H1 (cell line): ENCODE results near the gene TMED4. TPM values are rescaled to one million over a fixed set of nuclear protein-coding genes. Genes with fewer than 3 reads are reported as not detected.

Experiments
- CTCF ChIA-PET: fragments of 300-600 bp; sonication (Branson Sonifier 250); formaldehyde crosslinking; loops from one replicate; lab custom pipeline; 2021; ENCODE audit not compliant: partially characterized antibody; lab: Charles Lee
- POLR2A ChIA-PET: fragments of 300-600 bp; sonication (Branson Sonifier 250); formaldehyde crosslinking; loops from one replicate; lab custom pipeline; 2021; ENCODE audit warnings: inconsistent platforms; ENCODE audit not compliant: partially characterized antibody; lab: Charles Lee
- DNase-seq, 2 experiments: peaks; one replicate each; pipeline versions ENCODE4 v3.0.0 to v3.0.0-alpha.2; 2010 to 2022; ENCODE audit warnings: low spot score in 2 of 2, low read depth in 1 of 2, mixed read lengths in 1 of 2
- FAIRE-seq: peaks from 2 replicates; lab custom pipeline; 2011; peaks lifted over from hg19 to GRCh38; lab: Jason Lieb, UNC
- H2AFZ ChIP-seq: 2 replicates; pipeline ENCODE4 v1.8.1; 2012; ENCODE audit warnings: low read length, inconsistent platforms
- H2AK5ac ChIP-seq: 2 replicates; pipeline ENCODE4 v1.6.1; 2013; ENCODE audit warnings: low read depth, low read length
- H2BK120ac ChIP-seq: replicated peaks from 2 replicates; pipeline ENCODE3; 2013; ENCODE audit warnings: low read depth, low read length, inconsistent platforms
- H2BK12ac ChIP-seq: 2 replicates; pipeline ENCODE4 v1.6.1; 2013; ENCODE audit warnings: low read depth, low read length
- H2BK15ac ChIP-seq: 2 replicates; pipeline ENCODE4 v1.6.1; 2013; ENCODE audit warnings: low read length
- H2BK20ac ChIP-seq: 2 replicates; pipeline ENCODE4 v1.6.1; 2013; ENCODE audit warnings: low read length
- H2BK5ac ChIP-seq: 2 replicates; pipeline ENCODE4 v1.6.1; 2013; ENCODE audit warnings: low read depth, low read length
- H3K14ac ChIP-seq: 2 replicates; pipeline ENCODE4 v1.6.1; 2013; ENCODE audit warnings: inconsistent platforms; ENCODE audit not compliant: insufficient read length
- H3K18ac ChIP-seq: 2 replicates; pipeline ENCODE4 v1.6.1; 2013; ENCODE audit warnings: low read length; ENCODE audit errors: extremely low read depth
- H3K23ac ChIP-seq: 2 replicates; pipeline ENCODE4 v1.6.1; 2013; ENCODE audit warnings: inconsistent platforms; ENCODE audit not compliant: insufficient read length
- H3K23me2 ChIP-seq: 2 replicates; pipeline ENCODE4 v1.6.1; 2013; ENCODE audit warnings: low read depth, low read length
- H3K27ac ChIP-seq: 2 replicates; pipeline ENCODE4 v1.6.1; 2011; ENCODE audit warnings: low read depth, low read length, inconsistent platforms
- H3K27me3 ChIP-seq, 4 experiments: replicated peaks in 1 of 4; 1 replicate in 1 of 4; 2 replicates in 3 of 4; pipeline versions ENCODE4 v1.6.1 to v1.8.1; 2011 to 2013; ENCODE audit warnings: low read length in 3 of 4, mild to moderate bottlenecking in 3 of 4, inconsistent platforms in 2 of 4, mixed read lengths in 2 of 4, moderate library complexity in 1 of 4; ENCODE audit not compliant: control insufficient read depth in 3 of 4, insufficient read depth in 3 of 4; ENCODE audit errors: extremely low read depth in 1 of 4
- H3K36me3 ChIP-seq, 4 experiments: 2 replicates each; pipeline versions ENCODE4 v1.6.1 to v1.8.1; 2011 to 2013; ENCODE audit warnings: mild to moderate bottlenecking in 4 of 4, low read length in 3 of 4, moderate library complexity in 2 of 4, control low read depth in 1 of 4, inconsistent platforms in 1 of 4; ENCODE audit not compliant: insufficient read depth in 4 of 4, control insufficient read depth in 2 of 4
- H3K4ac ChIP-seq: replicated peaks from 2 replicates; pipeline ENCODE3; 2013; ENCODE audit warnings: low read length, low read depth, mixed read lengths, inconsistent platforms; ENCODE audit not compliant: insufficient read length
- H3K4me1 ChIP-seq, 4 experiments: replicated peaks in 1 of 4; 1 replicate in 1 of 4; 2 replicates in 3 of 4; pipeline versions ENCODE4 v1.6.1 to v1.8.1; 2011 to 2013; ENCODE audit warnings: low read length in 3 of 4, inconsistent platforms in 2 of 4, mixed read lengths in 1 of 4; ENCODE audit not compliant: insufficient read depth in 4 of 4, control insufficient read depth in 3 of 4
- H3K4me2 ChIP-seq, 2 experiments: 2 replicates each; pipeline versions ENCODE4 v1.6.1 to v1.8.1; 2011 to 2013; ENCODE audit warnings: low read depth in 2 of 2, low read length in 2 of 2, control low read depth in 1 of 2, inconsistent platforms in 1 of 2, mild to moderate bottlenecking in 1 of 2; ENCODE audit not compliant: insufficient read depth in 1 of 2
- H3K4me3 ChIP-seq, 4 experiments: fragments of 200-600, 300-600 bp in 1 of 4; sonication (generic), shearing (Covaris generic), sonication (Bioruptor Twin) in 1 of 4; 2 replicates each; pipeline versions ENCODE4 v1.5.1 to v1.8.1; 2011 to 2016; ENCODE audit warnings: low read length in 4 of 4, low read depth in 3 of 4, control low read depth in 2 of 4, inconsistent platforms in 2 of 4, mild to moderate bottlenecking in 2 of 4, mixed read lengths in 1 of 4, moderate library complexity in 1 of 4; ENCODE audit not compliant: insufficient read depth in 2 of 4; ENCODE audit errors: extremely low read depth in 1 of 4
- H3K56ac ChIP-seq: replicated peaks from 2 replicates; pipeline ENCODE3; 2013; ENCODE audit warnings: low read depth, mild to moderate bottlenecking, mixed read lengths, low read length, inconsistent platforms; ENCODE audit not compliant: insufficient read length
- H3K79me1 ChIP-seq: 2 replicates; pipeline ENCODE4 v1.6.1; 2013; ENCODE audit warnings: low read depth, low read length, control low read depth
- H3K79me2 ChIP-seq, 2 experiments: 2 replicates each; pipeline versions ENCODE4 v1.6.1 to v1.8.1; 2012 to 2013; ENCODE audit warnings: low read length in 2 of 2, mild to moderate bottlenecking in 2 of 2, inconsistent platforms in 1 of 2; ENCODE audit not compliant: insufficient read depth in 2 of 2, control insufficient read depth in 1 of 2
- H3K9ac ChIP-seq, 4 experiments: replicated peaks in 1 of 4; 1 replicate in 1 of 4; 2 replicates in 3 of 4; pipeline versions ENCODE4 v1.6.1 to v1.8.1; 2011 to 2013; ENCODE audit warnings: low read depth in 3 of 4, low read length in 3 of 4, control low read depth in 2 of 4, mild to moderate bottlenecking in 2 of 4, moderate library complexity in 2 of 4, inconsistent platforms in 1 of 4; ENCODE audit errors: extremely low read depth in 1 of 4
- H3K9me3 ChIP-seq, 2 experiments: 2 replicates each; pipeline versions ENCODE4 v1.6.1 to v1.8.1; 2012 to 2013; ENCODE audit warnings: mild to moderate bottlenecking in 2 of 2, moderate library complexity in 2 of 2, control low read depth in 1 of 2, inconsistent platforms in 1 of 2, low read depth in 1 of 2, low read length in 1 of 2, mixed read lengths in 1 of 2; ENCODE audit not compliant: insufficient read depth in 2 of 2
- H4K20me1 ChIP-seq, 2 experiments: replicated peaks in 1 of 2; 2 replicates each; pipeline versions ENCODE3 to v1.8.1; 2011 to 2013; ENCODE audit warnings: inconsistent platforms in 2 of 2, low read length in 2 of 2, mild to moderate bottlenecking in 1 of 2; ENCODE audit not compliant: insufficient read depth in 2 of 2, control insufficient read depth in 1 of 2
- H4K5ac ChIP-seq: 2 replicates; pipeline ENCODE4 v1.6.1; 2013; ENCODE audit warnings: low read length, low read depth, mixed read lengths, inconsistent platforms; ENCODE audit not compliant: insufficient read length
- H4K8ac ChIP-seq: 2 replicates; pipeline ENCODE4 v1.8.0; 2013; ENCODE audit warnings: mild to moderate bottlenecking, moderate library complexity, low read length, inconsistent platforms; ENCODE audit not compliant: insufficient read depth; ENCODE audit errors: extremely low read depth
- H4K91ac ChIP-seq: replicated peaks from 2 replicates; pipeline ENCODE3; 2013; ENCODE audit warnings: low read length, mixed read lengths, inconsistent platforms; ENCODE audit not compliant: insufficient read length
- CEBPB ChIP-seq: IDR thresholded peaks from 2 replicates; pipeline ENCODE4 v1.6.1; 2012; ENCODE audit warnings: low read depth, low read length
- CHD1 ChIP-seq: IDR thresholded peaks from 2 replicates; pipeline ENCODE4 v1.6.1; 2012; ENCODE audit warnings: low read depth, low read length, improper control_type of control experiment
- FOSL1 ChIP-seq: IDR thresholded peaks from 2 replicates; pipeline ENCODE4 v1.6.1; 2011; ENCODE audit warnings: mild to moderate bottlenecking, low read depth, low read length, moderate library complexity; ENCODE audit not compliant: insufficient read depth
- JUND ChIP-seq: IDR thresholded peaks from 2 replicates; pipeline ENCODE4 v1.6.1; 2011; ENCODE audit warnings: mild to moderate bottlenecking, improper control_type of control experiment, low read length
- KDM1A ChIP-seq: fragments of 200-600, 300-600 bp; sonication (generic); IDR thresholded peaks from 2 replicates; pipeline ENCODE4 v1.7.1; 2016; ENCODE audit warnings: mild to moderate bottlenecking, low read length, borderline replicate concordance
- NANOG ChIP-seq: IDR thresholded peaks from 2 replicates; pipeline ENCODE4 v1.6.1; 2011; ENCODE audit warnings: low read length, low read depth, mild to moderate bottlenecking, inconsistent platforms; ENCODE audit not compliant: insufficient read depth, poor library complexity, severe bottlenecking
- RXRA ChIP-seq: IDR thresholded peaks from 2 replicates; pipeline ENCODE4 v1.6.1; 2011; ENCODE audit warnings: low read depth, mild to moderate bottlenecking, low read length, moderate library complexity; ENCODE audit not compliant: insufficient read depth
- SP4 ChIP-seq: IDR thresholded peaks from 2 replicates; pipeline ENCODE4 v1.6.1; 2012; ENCODE audit warnings: low read length, inconsistent platforms
- SRF ChIP-seq: IDR thresholded peaks from 2 replicates; pipeline ENCODE4 v1.6.1; 2011; ENCODE audit warnings: mild to moderate bottlenecking, low read depth, low read length, moderate library complexity
- TBP ChIP-seq: IDR thresholded peaks from 2 replicates; pipeline ENCODE4 v1.6.1; 2011; ENCODE audit warnings: low read depth, low read length, improper control_type of control experiment
- WGBS, 2 experiments: shearing (Covaris generic) in 1 of 2; methylation state at CpG; one replicate each; pipeline versions ENCODE4 v1.1.6 to v1.1.7; 2013 to 2015; ENCODE audit warnings: low lambda C conversion rate in 2 of 2, mixed read lengths in 2 of 2, inconsistent platforms in 1 of 2, low coverage in 1 of 2, missing lambda C conversion rate in 1 of 2; ENCODE audit not compliant: insufficient replicate concordance in 2 of 2, insufficient coverage in 1 of 2, insufficient read length in 1 of 2; ENCODE audit errors: extremely low coverage in 1 of 2, missing lambda C conversion rate in 1 of 2; 5-methylcytosine and 5-hydroxymethylcytosine counted together
- polyA plus RNA-seq, 7 experiments: library from polyadenylated mRNA; depleted of rRNA in 3 of 7; stranded (reverse) in 5 of 7; unstranded in 2 of 7; fragments of >200 nt in 5 of 7; fragments of 200-250 nt in 2 of 7; gene quantifications; 1 replicate in 5 of 7; 2 replicates in 1 of 7; 4 replicates in 1 of 7; pipeline versions ENCODE4 v1.2.1 to v1.2.3, GENCODE V29; 2011 to 2013; ENCODE audit warnings: missing spikeins in 2 of 7, mixed read lengths in 2 of 7
- total RNA-seq: library from RNA; stranded (reverse); fragmentation: NEBNext Ultra II Directional; extraction: Animal tissue kit (Norgen Biotek cat#: 25700); gene quantifications from 2 replicates; pipeline ENCODE4 v1.2.1, GENCODE V29; 2021
- TF ChIP-seq, protein P1 (sequence below): IDR thresholded peaks from 2 replicates; pipeline ENCODE4 v1.6.1; 2011; ENCODE audit warnings: low read length, improper control_type of control experiment
- TF ChIP-seq, protein P2 (sequence below): IDR thresholded peaks from 2 replicates; pipeline ENCODE4 v1.6.1; 2012; ENCODE audit warnings: inconsistent platforms
- TF ChIP-seq, protein P3 (sequence below): IDR thresholded peaks from 2 replicates; pipeline ENCODE4 v1.6.1; 2012; ENCODE audit warnings: inconsistent platforms

TMED4 gene
- total and polyA plus RNA-seq, 2 of the 8 experiments (the other 6 are each of a cell fraction or from before 2014, with no cell fraction given) = 44.9 to 76.7 TPM

DNA sequence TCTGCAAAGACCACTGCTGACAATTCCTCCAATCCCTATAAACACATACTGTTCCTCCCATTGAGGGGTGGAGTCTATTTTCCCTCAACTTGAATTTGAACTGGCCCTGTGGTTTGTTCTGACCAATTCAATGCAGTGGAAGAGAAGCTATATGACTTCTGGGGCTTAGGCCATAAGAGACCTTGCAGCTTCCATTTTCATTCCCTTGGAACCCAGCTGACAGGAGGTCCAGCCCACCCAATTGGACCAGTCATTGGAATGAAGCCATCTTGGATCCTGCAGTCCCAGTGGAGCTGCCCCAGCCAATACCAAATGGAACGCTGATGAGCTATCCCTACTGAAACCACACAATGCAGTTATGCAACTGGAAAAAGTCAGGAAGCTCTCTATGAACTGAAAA, 8.9 kb upstream of the TMED4 start:
- Histone ChIP-seq H3K4ac (no peak overlapping the region), H3K18ac (no peak overlapping the region), H3K27ac (no peak overlapping the region), H2BK120ac (no peak overlapping the region), H3K4me1 (no peaks in the 10 kb centered on the region), H2BK20ac (no peak overlapping the region), H4K20me1 (no peaks in the 10 kb centered on the region), H2BK12ac (no peak overlapping the region), H3K4me3 (no peak overlapping the region), H3K27me3 (no peaks in the 10 kb centered on the region), H4K5ac (no peak overlapping the region), H4K91ac (no peak overlapping the region), H3K4me2 (no peak overlapping the region), H3K56ac (no peak overlapping the region), H3K23me2 (no peaks in the 10 kb centered on the region; the same call in 1 of the 2 replicates), H4K8ac (no peak overlapping the region), H2AK5ac (no peak overlapping the region), H3K36me3 (no peaks in the 10 kb centered on the region), H2BK5ac (no peak overlapping the region), H3K23ac (no peak overlapping the region), H3K9ac (no peak overlapping the region), H2BK15ac (no peak overlapping the region), H3K14ac (no peak overlapping the region), H3K79me1 (no peaks in the 10 kb centered on the region), H3K9me3 (no peaks in the 10 kb centered on the region), H3K79me2 (no peaks in the 10 kb centered on the region), H2AFZ (0 out of 2 replicates have a peak overlapping the region, but pooled peaks have one; percentile 51)
- ChIA-PET CTCF (interaction anchor here (1.1 to 1.4 kb wide), 3 partner anchors 9 to 261 kb away, joined by 3 to 4 read pairs (median 4); no protein-coding TSS in a partner anchor), POLR2A (interaction anchor here (1.3 to 1.4 kb wide), 3 partner anchors 9 to 257 kb away, joined by 4 to 9 read pairs (median 5); partner anchors contain the start of genes DDX56, H2AZ2 and TMED4)
- WGBS, 2 experiments = 100% methylated on average over 1 of the region's 1 CpG; no CpG with 5 or more reads in 1 of the 2 experiments
- DNase-seq (no peak), FAIRE-seq (no peak)
- TF ChIP-seq JUND = no peak
- TF ChIP-seq, protein P1, sequence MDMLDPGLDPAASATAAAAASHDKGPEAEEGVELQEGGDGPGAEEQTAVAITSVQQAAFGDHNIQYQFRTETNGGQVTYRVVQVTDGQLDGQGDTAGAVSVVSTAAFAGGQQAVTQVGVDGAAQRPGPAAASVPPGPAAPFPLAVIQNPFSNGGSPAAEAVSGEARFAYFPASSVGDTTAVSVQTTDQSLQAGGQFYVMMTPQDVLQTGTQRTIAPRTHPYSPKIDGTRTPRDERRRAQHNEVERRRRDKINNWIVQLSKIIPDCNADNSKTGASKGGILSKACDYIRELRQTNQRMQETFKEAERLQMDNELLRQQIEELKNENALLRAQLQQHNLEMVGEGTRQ = no peak
- TF ChIP-seq NANOG = no peak
- TF ChIP-seq, protein P2, sequence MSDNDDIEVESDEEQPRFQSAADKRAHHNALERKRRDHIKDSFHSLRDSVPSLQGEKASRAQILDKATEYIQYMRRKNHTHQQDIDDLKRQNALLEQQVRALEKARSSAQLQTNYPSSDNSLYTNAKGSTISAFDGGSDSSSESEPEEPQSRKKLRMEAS = no peak
- TF ChIP-seq FOSL1 = no peak
- TF ChIP-seq RXRA = no peak
- TF ChIP-seq, protein P3, sequence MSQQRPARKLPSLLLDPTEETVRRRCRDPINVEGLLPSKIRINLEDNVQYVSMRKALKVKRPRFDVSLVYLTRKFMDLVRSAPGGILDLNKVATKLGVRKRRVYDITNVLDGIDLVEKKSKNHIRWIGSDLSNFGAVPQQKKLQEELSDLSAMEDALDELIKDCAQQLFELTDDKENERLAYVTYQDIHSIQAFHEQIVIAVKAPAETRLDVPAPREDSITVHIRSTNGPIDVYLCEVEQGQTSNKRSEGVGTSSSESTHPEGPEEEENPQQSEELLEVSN = no peak
- no peak for TF ChIP-seq SP4
- no peak for TF ChIP-seq SRF
- TF ChIP-seq CHD1 = no peak
- TF ChIP-seq CEBPB = no peak
- no peak for TF ChIP-seq KDM1A
- no peak for TF ChIP-seq TBP
